ENCODE measurements around the gene IFI27.

IFI27 gene

GRCh38 chr14:94103554-94104150 is 6.9 kb upstream of the IFI27 start:
- no peak for DNase-seq

- no peak for DNase-seq
These were observed 5.8 kb upstream of the IFI27 start for GRCh38 chr14:94104731-94105130.

- no peak for DNase-seq
These were observed 653 bp upstream of the IFI27 start for GRCh38 chr14:94109915-94110250.

GRCh38 chr14:94111276-94112095 is 950 bp downstream of the IFI27 start:
- DNase-seq: no peak

- no peak for DNase-seq
These were observed 2.1 kb downstream of the IFI27 start for GRCh38 chr14:94112513-94113063.

- no peak for DNase-seq
These were observed 2.5 kb downstream of the IFI27 start for GRCh38 chr14:94113073-94113472.

- no peak for DNase-seq
These were observed 3.0 kb downstream of the IFI27 start for GRCh38 chr14:94113490-94113889.

- no peak for DNase-seq
These were observed 3.5 kb downstream of the IFI27 start for GRCh38 chr14:94113908-94114588.

GRCh38 chr14:94114589-94115057 is 4.1 kb downstream of the IFI27 start:
- no peak for DNase-seq

GRCh38 chr14:94115058-94115591 is 4.6 kb downstream of the IFI27 start:
- no peak for DNase-seq

- no peak for DNase-seq
These were observed 5.1 kb downstream of the IFI27 start for GRCh38 chr14:94115631-94116030.

GRCh38 chr14:94116701-94117100 is 6.2 kb downstream of the IFI27 start:
- DNase-seq: no peak

- DNase-seq: no peak
These were observed 7.3 kb downstream of the IFI27 start for GRCh38 chr14:94117856-94118255.

GRCh38 chr14:94119071-94119470 is 8.5 kb downstream of the IFI27 start:
- no peak for DNase-seq

- DNase-seq: no peak
These were observed 10.3 kb downstream of the IFI27 start for GRCh38 chr14:94120667-94121340.

GRCh38 chr14:94121485-94121884 is 10.9 kb downstream of the IFI27 start:
- no peak for DNase-seq

GRCh38 chr14:94122438-94122837 is 11.9 kb downstream of the IFI27 start:
- no peak for DNase-seq

GRCh38 chr14:94123296-94123695 is 12.8 kb downstream of the IFI27 start:
- no peak for DNase-seq

- DNase-seq: no peak
These were observed 13.3 kb downstream of the IFI27 start for GRCh38 chr14:94123868-94124267.

- no peak for DNase-seq
These were observed 14.2 kb downstream of the IFI27 start for GRCh38 chr14:94124582-94125377.

- no peak for DNase-seq
These were observed 15.3 kb downstream of the IFI27 start for GRCh38 chr14:94125659-94126418.

- DNase-seq: no peak
These were observed 15.8 kb downstream of the IFI27 start for GRCh38 chr14:94126419-94126677.

Data from stimulated activated CD4-positive, alpha-beta T cell treated with anti-CD3 and anti-CD28 coated beads, Interleukin-1b, Interleukin-23, amount 100 ng/mL, for 48 hours (primary cell).